Endodermal cell (in vitro differentiated cells): ENCODE results near the gene RAB3C. TPM values are rescaled to one million over a fixed set of nuclear protein-coding genes. Genes with fewer than 3 reads are reported as not detected.

ENCODE experiments used
- DNase-seq: peaks from one replicate; pipeline ENCODE4 v3.0.0-alpha.2; 2017
- H3K27ac ChIP-seq: 2 replicates; pipeline ENCODE4 v1.5.1; 2013; ENCODE audit warnings: mild to moderate bottlenecking, low read depth, low read length, moderate library complexity
- H3K27me3 ChIP-seq: 2 replicates; pipeline ENCODE4 v1.6.1; 2013; ENCODE audit warnings: mild to moderate bottlenecking, low read length, moderate library complexity; ENCODE audit not compliant: insufficient read depth, control insufficient read depth, poor library complexity, severe bottlenecking
- H3K36me3 ChIP-seq: 2 replicates; pipeline ENCODE4 v1.7.0; 2013; ENCODE audit warnings: mild to moderate bottlenecking, low read length, moderate library complexity; ENCODE audit not compliant: control insufficient read depth, insufficient read depth
- H3K4me1 ChIP-seq: one replicate; pipeline ENCODE4 v1.7.0; 2013; ENCODE audit warnings: low read length; ENCODE audit not compliant: control insufficient read depth, insufficient read depth
- H3K4me3 ChIP-seq: 2 replicates; pipeline ENCODE4 v1.5.1; 2013; ENCODE audit warnings: mild to moderate bottlenecking, low read length, moderate library complexity
- H3K9ac ChIP-seq: 2 replicates; pipeline ENCODE4 v1.6.1; 2013; ENCODE audit warnings: mild to moderate bottlenecking, low read length, moderate library complexity; ENCODE audit not compliant: poor library complexity, severe bottlenecking; ENCODE audit errors: extremely low read depth
- H3K9me3 ChIP-seq: 2 replicates; pipeline ENCODE4 v1.6.1; 2013; ENCODE audit warnings: mild to moderate bottlenecking, low read length, moderate library complexity; ENCODE audit not compliant: control insufficient read depth
- H3K27ac Mint-ChIP-seq: 2 replicates; pipeline ENCODE4 v1.8.0; 2020; ENCODE audit warnings: mixed read lengths
- H3K27me3 Mint-ChIP-seq: 2 replicates; pipeline ENCODE4 v1.8.0; 2021; ENCODE audit warnings: mild to moderate bottlenecking, mixed read lengths; ENCODE audit not compliant: insufficient read depth
- H3K36me3 Mint-ChIP-seq: 2 replicates; pipeline ENCODE4 v1.8.0; 2020; ENCODE audit warnings: low read depth, mixed read lengths
- H3K4me1 Mint-ChIP-seq: 2 replicates; pipeline ENCODE4 v1.8.0; 2020; ENCODE audit warnings: mixed read lengths
- H3K4me3 Mint-ChIP-seq: 2 replicates; pipeline ENCODE4 v1.8.0; 2020; ENCODE audit warnings: mild to moderate bottlenecking, moderate library complexity, mixed read lengths
- H3K9me3 Mint-ChIP-seq: 2 replicates; pipeline ENCODE4 v1.8.0; 2020; ENCODE audit warnings: mild to moderate bottlenecking, mixed read lengths
- CTCF ChIP-seq: fragments of 200-600 bp; sonication (generic); conservative IDR thresholded peaks from 2 replicates; pipeline ENCODE4 v1.5.0; 2021; ENCODE audit warnings: antibody characterized with exemption, mild to moderate bottlenecking
- WGBS, 2 experiments: methylation state at CpG; one replicate each; pipeline versions ENCODE4 v1.1.5 to v1.1.7; 2013; ENCODE audit warnings: missing lambda C conversion rate in 2 of 2, mixed read lengths in 1 of 2; ENCODE audit not compliant: insufficient coverage in 1 of 2, insufficient read length in 1 of 2; 5-methylcytosine and 5-hydroxymethylcytosine counted together
- total RNA-seq, 2 donors: library from RNA; stranded (reverse); fragmentation: NEBNext Ultra II Directional in 1 of 2; extraction: Animal tissue kit (Norgen Biotek cat#: 25700) in 1 of 2; gene quantifications; 2 replicates in 1 of 2; 3 replicates in 1 of 2; pipeline ENCODE4 v1.2.1, GENCODE V29; 2021

The RAB3C gene
- total RNA-seq, 2 donors from 2014 or later: 5.8 to 15.1 TPM

- Histone ChIP-seq H3K4me3 (no peak overlapping the region), H3K27me3 (no peaks in the 10 kb centered on the region), H3K9me3 (peaks cover 8% of the 10 kb centered on the region), H3K36me3 (no peaks in the 10 kb centered on the region), H3K4me1 (peaks cover 7% of the 10 kb centered on the region), H3K27ac (no peak overlapping the region), H3K9ac (no peak overlapping the region)
- no peak for TF ChIP-seq CTCF
- H3K9me3 Mint-ChIP-seq: peaks cover 13% of the 10 kb centered on the region
- no peaks in the 10 kb centered on the region for H3K36me3 Mint-ChIP-seq
- H3K27me3 Mint-ChIP-seq: no peaks in the 10 kb centered on the region
- DNase-seq: no peak
- no peak overlapping the region for H3K4me3 Mint-ChIP-seq
- peaks cover 32% of the 10 kb centered on the region for H3K4me1 Mint-ChIP-seq
- no peak overlapping the region for H3K27ac Mint-ChIP-seq
- 86% methylated on average over 2 of the region's 2 CpGs; no CpG with 5 or more reads in 1 of the 2 experiments for WGBS, 2 experiments
Observed at GRCh38 chr5:58715997-58716656, 133.3 kb downstream of the RAB3C start.

- H3K4me3 ChIP-seq: no peak overlapping the region
- H3K4me1 ChIP-seq: peaks cover 7% of the 10 kb centered on the region
- no peak for TF ChIP-seq CTCF
- peaks cover 8% of the 10 kb centered on the region for H3K9me3 ChIP-seq
- H3K27me3 Mint-ChIP-seq: no peaks in the 10 kb centered on the region
- no peak overlapping the region for H3K27ac ChIP-seq
- peaks cover 36% of the 10 kb centered on the region for H3K4me1 Mint-ChIP-seq
- H3K27me3 ChIP-seq: no peaks in the 10 kb centered on the region
- H3K9me3 Mint-ChIP-seq: peaks cover 13% of the 10 kb centered on the region
- no peak overlapping the region for H3K9ac ChIP-seq
- H3K36me3 ChIP-seq: no peaks in the 10 kb centered on the region
- H3K27ac Mint-ChIP-seq: no peak overlapping the region
- 85 to 96% methylated on average over 3 to 5 of the region's 5 CpGs for WGBS, 2 experiments
- no peaks in the 10 kb centered on the region for H3K36me3 Mint-ChIP-seq
- no peak overlapping the region for H3K4me3 Mint-ChIP-seq
- DNase-seq: no peak
Observed at GRCh38 chr5:58716713-58717112, 133.8 kb downstream of the RAB3C start.

GRCh38 chr5:58717303-58718007 is 134.6 kb downstream of the RAB3C start:
- Histone ChIP-seq H3K4me1 (peaks cover 7% of the 10 kb centered on the region), H3K27me3 (no peaks in the 10 kb centered on the region), H3K9me3 (peaks cover 8% of the 10 kb centered on the region), H3K27ac (peak overlapping the region; percentile 29), H3K36me3 (no peaks in the 10 kb centered on the region), H3K9ac (no peak overlapping the region), H3K4me3 (no peak overlapping the region)
- H3K9me3 Mint-ChIP-seq: peaks cover 13% of the 10 kb centered on the region
- no peak for TF ChIP-seq CTCF
- H3K27me3 Mint-ChIP-seq: no peaks in the 10 kb centered on the region
- H3K4me1 Mint-ChIP-seq: peaks cover 42% of the 10 kb centered on the region
- no peaks in the 10 kb centered on the region for H3K36me3 Mint-ChIP-seq
- no peak overlapping the region for H3K4me3 Mint-ChIP-seq
- WGBS, 2 experiments: 49 to 65% methylated on average over 4 to 5 of the region's 5 CpGs
- peak; percentile 81 for DNase-seq
- no peak overlapping the region for H3K27ac Mint-ChIP-seq
